Neural cell (in vitro differentiated cells): ENCODE measurements around the gene EPHA6.

ENCODE experiments used
- CTCF ChIP-seq: fragments of 450-650 bp; IDR thresholded peaks from 2 replicates; pipeline ENCODE4 v1.5.1; 2014; ENCODE audit warnings: antibody characterized with exemption, mild to moderate bottlenecking, moderate library complexity; ENCODE audit not compliant: poor library complexity, severe bottlenecking
- EP300 ChIP-seq: fragments of 450-650 bp; conservative IDR thresholded peaks from 2 replicates; pipeline ENCODE4 v1.6.1; 2014; ENCODE audit warnings: antibody characterized with exemption, mild to moderate bottlenecking, moderate library complexity; ENCODE audit not compliant: poor library complexity, severe bottlenecking
- EZH2 ChIP-seq: fragments of 200-600, 300-800 bp; shearing (Covaris generic), sonication (generic); IDR thresholded peaks from 2 replicates; pipeline ENCODE4 v1.6.1; 2014; ENCODE audit warnings: antibody characterized with exemption, low read length, borderline replicate concordance, mild to moderate bottlenecking; ENCODE audit not compliant: insufficient read depth, poor library complexity, severe bottlenecking
- MXI1 ChIP-seq: fragments of 450-650 bp; conservative IDR thresholded peaks from 2 replicates; pipeline ENCODE4 v1.6.1; 2014; ENCODE audit warnings: antibody characterized with exemption, mild to moderate bottlenecking; ENCODE audit not compliant: poor library complexity, severe bottlenecking
- POLR2AphosphoS5 ChIP-seq: IDR thresholded peaks from 2 replicates; pipeline ENCODE4 v1.6.1; 2012
- RAD21 ChIP-seq: fragments of 450-650 bp; conservative IDR thresholded peaks from 2 replicates; pipeline ENCODE4 v1.6.1; 2014; ENCODE audit warnings: antibody characterized with exemption, mild to moderate bottlenecking, moderate library complexity
- REST ChIP-seq: IDR thresholded peaks from 2 replicates; pipeline ENCODE4 v1.6.1; 2012; ENCODE audit warnings: borderline replicate concordance
- SMC3 ChIP-seq: fragments of 450-650 bp; conservative IDR thresholded peaks from 2 replicates; pipeline ENCODE4 v1.6.1; 2014; ENCODE audit warnings: antibody characterized with exemption, mild to moderate bottlenecking, moderate library complexity; ENCODE audit not compliant: poor library complexity
- TAF1 ChIP-seq: IDR thresholded peaks from 2 replicates; pipeline ENCODE4 v1.6.1; 2012; ENCODE audit warnings: low read depth

- TF ChIP-seq EZH2 (no peak), CTCF (no peak), RAD21 (no peak), REST (no peak), EP300 (no peak), POLR2AphosphoS5 (no peak), SMC3 (no peak), MXI1 (no peak), TAF1 (no peak)
These were observed 618.5 kb downstream of the EPHA6 start for GRCh38 chr3:97432914-97433313.
